ENCODE measurements around the gene ZNF148.

Gene ZNF148

DNA sequence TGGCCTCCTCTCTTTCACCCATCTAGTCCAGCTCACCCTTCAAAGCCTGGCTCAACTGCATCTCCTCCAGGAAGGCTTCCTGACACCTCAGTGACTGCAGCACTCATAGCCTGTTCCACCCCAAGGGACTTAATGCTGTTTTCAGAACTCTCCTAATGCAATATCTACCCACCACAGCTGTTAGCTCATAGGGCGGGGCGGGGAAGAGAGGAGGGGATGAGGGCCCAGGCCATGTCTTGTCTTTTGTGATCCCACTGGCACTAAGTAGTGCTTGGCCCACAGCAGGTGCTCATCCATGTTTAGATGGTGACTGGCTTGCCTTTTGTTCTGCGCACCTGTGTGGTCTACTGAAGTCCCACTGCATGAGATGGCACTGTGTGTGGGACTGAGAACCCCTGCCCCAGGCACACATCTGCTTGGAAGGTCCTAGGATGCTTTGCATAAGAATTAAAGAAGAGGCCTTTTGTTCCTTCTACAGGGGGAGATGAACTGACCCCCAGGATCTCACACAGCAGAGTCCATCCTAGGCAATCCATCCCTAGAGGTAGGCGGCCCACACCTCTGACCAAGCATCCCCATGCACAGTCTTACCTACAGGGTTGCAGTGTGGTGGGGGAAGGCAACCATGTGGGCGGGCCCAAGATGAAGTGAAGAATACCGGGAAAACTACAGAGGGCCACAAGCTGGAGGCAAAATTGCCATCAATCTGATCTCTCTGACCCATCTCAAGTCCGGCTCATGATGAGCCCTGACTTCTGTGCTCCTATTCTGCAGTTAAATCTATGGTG lies 185.6 kb downstream of the ZNF148 start:
- DNase-seq (ENCODE audit: low read depth), result no peak

DNA sequence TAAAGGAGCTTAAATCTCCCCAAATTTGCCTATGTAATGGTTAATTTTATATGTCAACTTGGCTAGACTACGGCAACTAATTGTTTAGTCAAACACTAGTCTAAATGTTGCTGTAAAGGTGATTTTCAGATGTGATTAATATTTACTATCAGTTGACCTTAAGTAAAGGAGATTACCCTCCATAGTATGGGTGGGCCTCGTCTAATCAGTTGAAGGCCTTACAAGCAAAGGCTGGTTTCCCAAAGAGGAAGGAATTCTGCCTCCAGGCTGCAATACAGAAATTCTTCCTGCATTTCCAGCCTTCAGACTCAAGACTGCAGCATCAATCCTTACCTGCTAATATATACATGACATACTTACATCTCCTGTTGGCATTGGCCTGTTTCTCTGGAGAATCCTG lies 186.2 kb downstream of the ZNF148 start:
- DNase-seq (ENCODE audit: low read depth), result no peak

GRCh38 chr3:125187599-125187910 lies 187.6 kb downstream of the ZNF148 start:
- DNase-seq (ENCODE audit: low read depth), result no peak

- DNase-seq (ENCODE audit: low read depth), result no peak
Observed at GRCh38 chr3:125186800-125187598, 188.1 kb downstream of the ZNF148 start.

- no peak for DNase-seq (ENCODE audit: low read depth)
Observed at GRCh38 chr3:125186261-125186787, 188.8 kb downstream of the ZNF148 start.

- no peak for DNase-seq (ENCODE audit: low read depth)
Observed at GRCh38 chr3:125185805-125186204, 189.3 kb downstream of the ZNF148 start.

DNA sequence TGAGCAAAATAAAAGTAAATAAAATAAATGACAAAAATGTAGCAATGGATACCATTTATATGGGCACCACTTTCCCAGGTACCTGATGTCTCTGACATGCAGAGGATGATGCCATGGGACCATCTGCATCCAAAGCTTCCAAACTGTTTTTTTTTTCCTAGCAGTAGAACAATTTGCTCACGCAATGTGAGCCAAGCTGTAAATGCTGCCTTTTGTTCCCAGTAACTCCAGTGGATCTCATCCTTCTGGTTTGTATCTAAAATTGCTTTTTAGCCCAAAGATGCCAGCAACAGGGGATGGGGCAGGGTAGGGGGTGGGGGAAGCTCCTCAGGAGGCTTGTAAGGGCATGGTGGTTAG lies 195.3 kb downstream of the ZNF148 start:
- no peak for DNase-seq (ENCODE audit: low read depth)

GRCh38 chr3:125179143-125179883 lies 195.8 kb downstream of the ZNF148 start:
- no peak for DNase-seq (ENCODE audit: low read depth)

DNA sequence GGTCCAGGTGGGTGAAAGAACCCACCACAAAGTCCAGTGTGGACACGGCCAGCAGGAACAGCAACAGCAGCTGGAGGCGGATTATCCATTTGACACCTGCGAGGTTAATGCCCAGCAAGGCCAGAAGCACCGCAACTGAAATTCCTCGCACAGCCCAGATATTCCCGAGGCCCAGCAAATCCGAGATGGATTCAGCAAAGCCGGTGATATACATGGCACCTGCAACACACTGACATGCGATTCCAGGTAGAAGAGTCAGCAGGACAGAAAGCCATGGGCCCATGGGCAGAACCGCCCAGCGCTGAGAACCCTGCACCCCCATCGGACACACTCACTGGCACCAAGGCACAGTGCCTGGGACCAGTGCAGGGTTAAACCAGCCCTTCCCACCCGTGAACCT lies 197.4 kb downstream of the ZNF148 start:
- DNase-seq (ENCODE audit: low read depth), result no peak

Data from T-helper 22 cell (primary cell).